ENCODE results near the gene RFTN2.
"Not testable (repeated sequence)": the region's sequence is repeated elsewhere in the genome, so short reads cannot be mapped to it uniquely, and the experiment has no call there.

The RFTN2 gene

GRCh38 chr2:197704434-197705120 is 29.2 kb upstream of the RFTN2 start:
- Histone ChIP-seq H3K27me3 (ENCODE audit: insufficient read depth, low read depth, severe bottlenecking) (no peaks in the 10 kb centered on the region), H3K9me3 (ENCODE audit: severe bottlenecking) (no peaks in the 10 kb centered on the region), H3K27ac (peak overlapping the region; percentile 80), H3K36me3 (peaks cover 8% of the 10 kb centered on the region), H3K4me3 (ENCODE audit: low read depth, low read length) (peak overlapping the region; percentile 93)
- no peak for TF ChIP-seq CTCF (IDR thresholded peaks at IDR 0.05; ENCODE audit: low read depth, low read length)
- no peak for DNase-seq

GRCh38 chr2:197700960-197701359 is 25.6 kb upstream of the RFTN2 start:
- no peak overlapping the region for H3K4me3 ChIP-seq (ENCODE audit: low read depth, low read length)
- H3K27ac ChIP-seq, result no peak overlapping the region
- no peak for DNase-seq
- TF ChIP-seq CTCF (IDR thresholded peaks at IDR 0.05; ENCODE audit: low read depth, low read length), result no peak
- H3K9me3 ChIP-seq (ENCODE audit: severe bottlenecking), result no peaks in the 10 kb centered on the region
- no peaks in the 10 kb centered on the region for H3K36me3 ChIP-seq
- H3K27me3 ChIP-seq (ENCODE audit: insufficient read depth, low read depth, severe bottlenecking), result no peaks in the 10 kb centered on the region

GRCh38 chr2:197699724-197700123 is 24.3 kb upstream of the RFTN2 start:
- DNase-seq, H3K27ac ChIP-seq, H3K36me3 ChIP-seq: not testable (repeated sequence)

GRCh38 chr2:197696571-197696970 is 21.2 kb upstream of the RFTN2 start:
- not testable (repeated sequence) for DNase-seq; H3K36me3 ChIP-seq; H3K27me3 ChIP-seq (ENCODE audit: insufficient read depth, low read depth, severe bottlenecking); H3K4me3 ChIP-seq (ENCODE audit: low read depth, low read length); H3K27ac ChIP-seq; H3K9me3 ChIP-seq (ENCODE audit: severe bottlenecking)

More at GRCh38 chr2:197699724-197700123, 24.3 kb upstream of the RFTN2 start:
- not testable (repeated sequence) for H3K9me3 ChIP-seq (ENCODE audit: severe bottlenecking); H3K27me3 ChIP-seq (ENCODE audit: insufficient read depth, low read depth, severe bottlenecking); H3K4me3 ChIP-seq (ENCODE audit: low read depth, low read length)

GRCh38 chr2:197695971-197696370 is 20.6 kb upstream of the RFTN2 start:
- H3K27me3 ChIP-seq (ENCODE audit: insufficient read depth, low read depth, severe bottlenecking); H3K4me3 ChIP-seq (ENCODE audit: low read depth, low read length); DNase-seq; H3K36me3 ChIP-seq; H3K27ac ChIP-seq; H3K9me3 ChIP-seq (ENCODE audit: severe bottlenecking): not testable (repeated sequence)

- not testable (repeated sequence) for H3K27me3 ChIP-seq (ENCODE audit: insufficient read depth, low read depth, severe bottlenecking); DNase-seq; H3K4me3 ChIP-seq (ENCODE audit: low read depth, low read length); H3K9me3 ChIP-seq (ENCODE audit: severe bottlenecking); H3K36me3 ChIP-seq; H3K27ac ChIP-seq
Observed at GRCh38 chr2:197695206-197695605, 19.8 kb upstream of the RFTN2 start.

GRCh38 chr2:197677483-197677882 is 2.1 kb upstream of the RFTN2 start:
- no peak for TF ChIP-seq CTCF (IDR thresholded peaks at IDR 0.05; ENCODE audit: low read depth, low read length)
- Histone ChIP-seq H3K4me3 (ENCODE audit: low read depth, low read length) (no peak overlapping the region), H3K27ac (no peak overlapping the region), H3K27me3 (ENCODE audit: insufficient read depth, low read depth, severe bottlenecking) (no peaks in the 10 kb centered on the region), H3K9me3 (ENCODE audit: severe bottlenecking) (no peaks in the 10 kb centered on the region), H3K36me3 (no peaks in the 10 kb centered on the region)
- DNase-seq, result no peak

- no peaks in the 10 kb centered on the region for H3K36me3 ChIP-seq
- DNase-seq, result no peak
- no peak overlapping the region for H3K27ac ChIP-seq
- no peaks in the 10 kb centered on the region for H3K27me3 ChIP-seq (ENCODE audit: insufficient read depth, low read depth, severe bottlenecking)
- no peak for TF ChIP-seq CTCF (IDR thresholded peaks at IDR 0.05; ENCODE audit: low read depth, low read length)
- no peak overlapping the region for H3K4me3 ChIP-seq (ENCODE audit: low read depth, low read length)
- H3K9me3 ChIP-seq (ENCODE audit: severe bottlenecking), result no peaks in the 10 kb centered on the region
Observed at GRCh38 chr2:197677056-197677455, 1.7 kb upstream of the RFTN2 start.

All from WERI-Rb-1 (cell line).